Measurements from ENCODE around the gene TMEM240. TPM values are rescaled to one million over a fixed set of nuclear protein-coding genes. Genes with fewer than 3 reads are reported as not detected.

Gene TMEM240
- total and polyA plus RNA-seq, 2 of the 8 experiments (the other 6 are each of a cell fraction or from before 2014, with no cell fraction given) = 3.6 to 5.7 TPM

DNA sequence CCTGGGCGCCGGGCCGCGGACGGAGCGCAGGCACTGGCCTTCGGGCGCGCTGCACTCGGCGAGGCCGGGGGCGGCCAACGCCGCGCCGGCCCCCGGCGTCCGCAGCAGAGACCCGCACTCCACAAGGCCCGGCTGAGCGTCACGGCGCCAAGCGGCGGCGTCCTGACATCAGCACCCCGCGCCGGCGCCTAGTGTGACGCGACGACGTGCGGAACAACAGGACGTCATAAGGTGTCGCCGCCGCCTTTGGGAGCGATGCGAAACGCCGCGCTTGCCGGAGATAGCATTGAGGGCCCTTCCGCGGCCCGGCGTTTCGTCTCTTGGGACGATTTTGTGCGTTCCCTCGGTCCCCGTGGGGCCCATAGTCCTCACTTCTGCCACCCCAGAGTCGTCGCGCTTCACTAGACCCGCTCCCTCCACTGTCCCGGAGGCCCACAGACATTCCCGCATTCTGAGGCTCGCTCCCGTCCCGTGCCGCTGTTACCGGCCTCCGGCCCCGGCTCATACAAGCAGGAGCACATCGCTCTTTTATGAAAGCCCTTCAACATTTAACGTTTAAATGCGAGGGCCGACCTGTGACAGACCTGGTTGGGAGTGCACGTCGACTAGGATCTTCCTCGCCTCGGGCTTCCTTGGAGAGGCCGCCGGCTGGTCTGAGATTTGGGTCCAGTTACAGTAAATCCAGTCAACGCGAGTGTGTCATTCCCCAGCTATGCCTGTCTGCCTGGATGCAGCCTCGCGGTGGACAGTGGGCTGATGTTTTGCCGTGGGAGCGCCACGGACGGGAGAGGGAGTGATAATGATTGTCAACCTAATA is 34.5 kb upstream of the TMEM240 start, which contains the start of gene SSU72 (continued):
- TF ChIP-seq SIN3A (conservative IDR thresholded peaks at IDR 0.05 in 1 of 2, IDR thresholded peaks at IDR 0.05 in 1 of 2; ENCODE audit: low read depth in 1 of 2, low read length in 2 of 2) (peak in 1 of 2 experiments; percentile 93; a peak in 2 of 4 replicates), SRF (IDR thresholded peaks at IDR 0.05; ENCODE audit: low read depth, low read length) (peak; percentile 94), RFX5 (IDR thresholded peaks at IDR 0.05; ENCODE audit: borderline replicate concordance, low read depth, low read length) (no peak), SAP30 (IDR thresholded peaks at IDR 0.05; ENCODE audit: insufficient read depth, insufficient replicate concordance, low read length) (peak; percentile 64), ASH2L (IDR thresholded peaks at IDR 0.05; ENCODE audit: low read length) (peak; percentile 87), KDM5A (IDR thresholded peaks at IDR 0.05; ENCODE audit: low read length) (peak; percentile 93), NANOG (IDR thresholded peaks at IDR 0.05; ENCODE audit: insufficient read depth, low read depth, low read length, poor library complexity, severe bottlenecking) (no peak), POU5F1 (IDR thresholded peaks at IDR 0.05; ENCODE audit: low read depth, low read length) (no peak), HDAC6 (IDR thresholded peaks at IDR 0.05; ENCODE audit: low read depth, low read length) (no peak), SUZ12 (IDR thresholded peaks at IDR 0.05; ENCODE audit: low read length) (no peak), TBP (IDR thresholded peaks at IDR 0.05; ENCODE audit: low read depth, low read length) (peak; percentile 94), KDM4A (IDR thresholded peaks at IDR 0.05; ENCODE audit: low read depth, low read length, severe bottlenecking) (peak; percentile 100), CBX5 (IDR thresholded peaks at IDR 0.05; ENCODE audit: low read depth, low read length) (no peak), CTBP2 (IDR thresholded peaks at IDR 0.05; ENCODE audit: borderline replicate concordance, insufficient read depth, insufficient read length, low read length) (no peak), MAFK (IDR thresholded peaks at IDR 0.05; ENCODE audit: low read depth, low read length) (no peak), GTF2F1 (IDR thresholded peaks at IDR 0.05; ENCODE audit: borderline replicate concordance, low read depth, low read length) (peak; percentile 69; the same call in 1 of the 2 replicates), POLR2AphosphoS5 (IDR thresholded peaks at IDR 0.05; ENCODE audit: low read depth, low read length) (peak; percentile 90)
- TF ChIP-seq, protein P1, sequence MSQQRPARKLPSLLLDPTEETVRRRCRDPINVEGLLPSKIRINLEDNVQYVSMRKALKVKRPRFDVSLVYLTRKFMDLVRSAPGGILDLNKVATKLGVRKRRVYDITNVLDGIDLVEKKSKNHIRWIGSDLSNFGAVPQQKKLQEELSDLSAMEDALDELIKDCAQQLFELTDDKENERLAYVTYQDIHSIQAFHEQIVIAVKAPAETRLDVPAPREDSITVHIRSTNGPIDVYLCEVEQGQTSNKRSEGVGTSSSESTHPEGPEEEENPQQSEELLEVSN (IDR thresholded peaks at IDR 0.05) = no peak
- TF ChIP-seq, protein P2, sequence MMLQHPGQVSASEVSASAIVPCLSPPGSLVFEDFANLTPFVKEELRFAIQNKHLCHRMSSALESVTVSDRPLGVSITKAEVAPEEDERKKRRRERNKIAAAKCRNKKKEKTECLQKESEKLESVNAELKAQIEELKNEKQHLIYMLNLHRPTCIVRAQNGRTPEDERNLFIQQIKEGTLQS (IDR thresholded peaks at IDR 0.05; ENCODE audit: insufficient read depth, low read depth, low read length) = peak; percentile 99
- TF ChIP-seq, protein P3, sequence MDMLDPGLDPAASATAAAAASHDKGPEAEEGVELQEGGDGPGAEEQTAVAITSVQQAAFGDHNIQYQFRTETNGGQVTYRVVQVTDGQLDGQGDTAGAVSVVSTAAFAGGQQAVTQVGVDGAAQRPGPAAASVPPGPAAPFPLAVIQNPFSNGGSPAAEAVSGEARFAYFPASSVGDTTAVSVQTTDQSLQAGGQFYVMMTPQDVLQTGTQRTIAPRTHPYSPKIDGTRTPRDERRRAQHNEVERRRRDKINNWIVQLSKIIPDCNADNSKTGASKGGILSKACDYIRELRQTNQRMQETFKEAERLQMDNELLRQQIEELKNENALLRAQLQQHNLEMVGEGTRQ (IDR thresholded peaks at IDR 0.05; ENCODE audit: low read length) = no peak; the same call in 1 of the 2 replicates
